HUDEP-2 (cell line): ENCODE data around the gene MRPL42.

Source experiments
- DNase-seq, 76 experiments: peaks; one replicate each; lab custom pipeline; 2025; ENCODE audit not compliant: unreplicated experiment in 76 of 76; lab: John Stamatoyannopoulos, UW

MRPL42 gene

GRCh38 chr12:93442411-93443340 is 24.6 kb upstream of the MRPL42 start:
- peak in 2 of 76 experiments; percentile 30 to 42 for DNase-seq

- no peak for DNase-seq
Observed at GRCh38 chr12:93443576-93443975, 23.7 kb upstream of the MRPL42 start.

- no peak for DNase-seq
Observed at GRCh38 chr12:93447555-93448290, 19.6 kb upstream of the MRPL42 start.

GRCh38 chr12:93448796-93449195 is 18.5 kb upstream of the MRPL42 start:
- no peak for DNase-seq

GRCh38 chr12:93449277-93449676 is 18.0 kb upstream of the MRPL42 start:
- no peak for DNase-seq

- no peak for DNase-seq
Observed at GRCh38 chr12:93451423-93452158, 15.7 kb upstream of the MRPL42 start.

- DNase-seq: no peak
Observed at GRCh38 chr12:93453633-93454032, 13.7 kb upstream of the MRPL42 start.

GRCh38 chr12:93456077-93456476 is 11.2 kb upstream of the MRPL42 start:
- DNase-seq: no peak

GRCh38 chr12:93459097-93459496 is 8.2 kb upstream of the MRPL42 start:
- no peak for DNase-seq

GRCh38 chr12:93460003-93460402 is 7.3 kb upstream of the MRPL42 start:
- DNase-seq: no peak

GRCh38 chr12:93460902-93461301 is 6.4 kb upstream of the MRPL42 start:
- no peak for DNase-seq

GRCh38 chr12:93461503-93461902 is 5.8 kb upstream of the MRPL42 start:
- DNase-seq: no peak

- DNase-seq: no peak
Observed at GRCh38 chr12:93465841-93466240, 1.5 kb upstream of the MRPL42 start.

- peak in 1 of 76 experiments; percentile 38 for DNase-seq
Observed at GRCh38 chr12:93466625-93467350, 526 bp upstream of the MRPL42 start.

- DNase-seq: peak in 2 of 76 experiments; percentile 44 to 53
Observed at GRCh38 chr12:93468008-93468371, 676 bp downstream of the MRPL42 start.

- DNase-seq: no peak
Observed at GRCh38 chr12:93469386-93469785, 2.1 kb downstream of the MRPL42 start.

GRCh38 chr12:93476555-93476954 is 9.2 kb downstream of the MRPL42 start:
- no peak for DNase-seq

GRCh38 chr12:93482721-93483120 is 15.4 kb downstream of the MRPL42 start:
- DNase-seq: no peak

GRCh38 chr12:93483151-93483807 is 16.0 kb downstream of the MRPL42 start:
- no peak for DNase-seq
